B cell (primary cell): ENCODE data around the gene CCDC70. TPM values are rescaled to one million over a fixed set of nuclear protein-coding genes. Genes with fewer than 3 reads are reported as not detected.

Experiments
- ATAC-seq: fragments of 200-7000 bp; cut with Tn5 transposase; one replicate; pipeline ENCODE4 v1.10.0; 2021; ENCODE audit warnings: low read depth, mild to moderate bottlenecking, moderate number of reproducible peaks, moderate library complexity
- CTCF ChIA-PET: fragments of 350-600 bp; sonication (Branson Sonifier 250); formaldehyde crosslinking; loops from one replicate; lab custom pipeline; 2021; ENCODE audit warnings: antibody characterized with exemption, inconsistent platforms; lab: Charles Lee
- POLR2A ChIA-PET: fragments of 350-600 bp; sonication (Branson Sonifier 250); formaldehyde crosslinking; loops from one replicate; lab custom pipeline; 2021; ENCODE audit warnings: antibody characterized with exemption; lab: Charles Lee
- DNase-seq: peaks from one replicate; pipeline ENCODE4 v3.0.0; 2013
- H2AFZ ChIP-seq: 2 replicates; pipeline ENCODE4 v1.6.1; 2012; ENCODE audit warnings: mild to moderate bottlenecking, low read depth, low read length; ENCODE audit not compliant: insufficient read depth, poor library complexity, severe bottlenecking
- H3K27ac ChIP-seq, 2 donors: 1 replicate in 1 of 2; 2 replicates in 1 of 2; pipeline ENCODE4 v1.5.1; 2012 to 2013; ENCODE audit warnings: low read length in 2 of 2, mild to moderate bottlenecking in 2 of 2, moderate library complexity in 1 of 2
- H3K27me3 ChIP-seq, 4 experiments: fragments of 200-600 bp in 1 of 4; sonication (generic) in 1 of 4; replicated peaks in 1 of 4; 1 replicate in 2 of 4; 2 replicates in 2 of 4; pipeline versions ENCODE4 v1.6.1 to v1.7.0; 2013 to 2016; ENCODE audit warnings: low read length in 3 of 4, mild to moderate bottlenecking in 2 of 4, mixed read lengths in 1 of 4, moderate library complexity in 1 of 4; ENCODE audit not compliant: insufficient read depth in 4 of 4, control insufficient read depth in 3 of 4; ENCODE audit errors: control extremely low read depth in 1 of 4
- H3K36me3 ChIP-seq, 2 experiments: replicated peaks in 1 of 2; 1 replicate in 1 of 2; 2 replicates in 1 of 2; pipeline versions ENCODE4 v1.6.1 to v1.7.1; 2013; ENCODE audit warnings: low read length in 1 of 2; ENCODE audit not compliant: insufficient read depth in 2 of 2, control insufficient read depth in 1 of 2; ENCODE audit errors: control extremely low read depth in 1 of 2, extremely low read depth in 1 of 2
- H3K4me1 ChIP-seq, 2 donors: fragments of 200-600 bp in 1 of 2; sonication (generic) in 1 of 2; 1 replicate in 1 of 2; 2 replicates in 1 of 2; pipeline versions ENCODE4 v1.5.1 to v1.6.1; 2013 to 2017; ENCODE audit warnings: low read length in 2 of 2; ENCODE audit not compliant: control insufficient read depth in 2 of 2, insufficient read depth in 2 of 2
- H3K4me2 ChIP-seq: replicated peaks from 2 replicates; pipeline ENCODE3; 2012; ENCODE audit warnings: mild to moderate bottlenecking, low read depth, low read length; ENCODE audit not compliant: poor library complexity, severe bottlenecking
- H3K4me3 ChIP-seq, 5 experiments: fragments of 200-600 bp in 1 of 5; sonication (generic) in 1 of 5; 1 replicate in 3 of 5; 2 replicates in 2 of 5; pipeline versions ENCODE4 v1.5.1 to v1.7.0; 2011 to 2016; ENCODE audit warnings: low read length in 4 of 5, mild to moderate bottlenecking in 4 of 5, low read depth in 2 of 5, control low read depth in 1 of 5, moderate library complexity in 1 of 5; ENCODE audit not compliant: insufficient read depth in 1 of 5; ENCODE audit errors: control extremely low read depth in 1 of 5, extremely low read depth in 1 of 5
- H3K79me2 ChIP-seq: fragments of 200-600 bp; sonication (generic); one replicate; pipeline ENCODE4 v1.6.0; 2016; ENCODE audit warnings: low read length; ENCODE audit not compliant: control insufficient read depth, insufficient read depth
- H3K9ac ChIP-seq: fragments of 200-600 bp; sonication (generic); 2 replicates; pipeline ENCODE4 v1.6.1; 2017; ENCODE audit warnings: mild to moderate bottlenecking, low read length, moderate library complexity
- H3K9me3 ChIP-seq, 3 donors: one replicate each; pipeline versions ENCODE4 v1.6.1 to v1.7.1; 2013; ENCODE audit warnings: low read length in 2 of 3; ENCODE audit not compliant: control insufficient read depth in 2 of 3, insufficient read depth in 1 of 3; ENCODE audit errors: control extremely low read depth in 1 of 3
- H4K20me1 ChIP-seq: 2 replicates; pipeline ENCODE4 v1.6.0; 2012; ENCODE audit warnings: mild to moderate bottlenecking, low read length; ENCODE audit not compliant: insufficient read depth, control insufficient read depth, poor library complexity, severe bottlenecking
- H3K27ac Mint-ChIP-seq: one replicate; pipeline ENCODE4 v1.8.0; 2021; ENCODE audit warnings: mixed read lengths
- H3K27me3 Mint-ChIP-seq: one replicate; pipeline ENCODE4 v1.8.0; 2021; ENCODE audit warnings: mixed read lengths
- H3K4me1 Mint-ChIP-seq: one replicate; pipeline ENCODE4 v1.8.0; 2021; ENCODE audit warnings: mixed read lengths
- H3K4me3 Mint-ChIP-seq: one replicate; pipeline ENCODE4 v1.8.0; 2021; ENCODE audit warnings: mixed read lengths
- H3K9me3 Mint-ChIP-seq: one replicate; pipeline ENCODE4 v1.8.0; 2022; ENCODE audit warnings: mixed read lengths; ENCODE audit not compliant: insufficient read depth
- EZH2 ChIP-seq: IDR thresholded peaks from 2 replicates; pipeline ENCODE4 v1.6.1; 2012; ENCODE audit warnings: borderline replicate concordance, low read depth, mild to moderate bottlenecking, moderate library complexity, low read length; ENCODE audit not compliant: insufficient read depth, poor library complexity, severe bottlenecking
- WGBS: methylation state at CpG from one replicate; pipeline ENCODE4 v1.1.5; 2013; ENCODE audit warnings: missing lambda C conversion rate; ENCODE audit not compliant: insufficient coverage; 5-methylcytosine and 5-hydroxymethylcytosine counted together
- intact Hi-C: fragments of 100-400 bp; cut with micrococcal nuclease; formaldehyde crosslinking; loops from one replicate; pipeline ENCODE4 v1.10.0; 2022
- polyA plus RNA-seq: library from polyadenylated mRNA; depleted of rRNA; stranded (reverse); fragments of >200 nt; gene quantifications from 2 replicates; pipeline ENCODE4 v1.2.3, GENCODE V29; 2012
- total RNA-seq, 2 donors: library from RNA; stranded (reverse); fragments of 120-200 nt in 1 of 2; gene quantifications; 1 replicate in 1 of 2; 2 replicates in 1 of 2; pipeline versions ENCODE4 v1.2.3 to v1.2.4, GENCODE V29; 2013 to 2022
- TF ChIP-seq, protein P1 (sequence below): fragments of 200-600 bp; IDR thresholded peaks from one replicate; pipeline ENCODE4 v1.8.0; 2022; ENCODE audit warnings: antibody characterized with exemption, mild to moderate bottlenecking

The CCDC70 gene
- total and polyA plus RNA-seq, 2 donors (not counting 1 experiment from before 2014, with no cell fraction given), result not detected

DNA sequence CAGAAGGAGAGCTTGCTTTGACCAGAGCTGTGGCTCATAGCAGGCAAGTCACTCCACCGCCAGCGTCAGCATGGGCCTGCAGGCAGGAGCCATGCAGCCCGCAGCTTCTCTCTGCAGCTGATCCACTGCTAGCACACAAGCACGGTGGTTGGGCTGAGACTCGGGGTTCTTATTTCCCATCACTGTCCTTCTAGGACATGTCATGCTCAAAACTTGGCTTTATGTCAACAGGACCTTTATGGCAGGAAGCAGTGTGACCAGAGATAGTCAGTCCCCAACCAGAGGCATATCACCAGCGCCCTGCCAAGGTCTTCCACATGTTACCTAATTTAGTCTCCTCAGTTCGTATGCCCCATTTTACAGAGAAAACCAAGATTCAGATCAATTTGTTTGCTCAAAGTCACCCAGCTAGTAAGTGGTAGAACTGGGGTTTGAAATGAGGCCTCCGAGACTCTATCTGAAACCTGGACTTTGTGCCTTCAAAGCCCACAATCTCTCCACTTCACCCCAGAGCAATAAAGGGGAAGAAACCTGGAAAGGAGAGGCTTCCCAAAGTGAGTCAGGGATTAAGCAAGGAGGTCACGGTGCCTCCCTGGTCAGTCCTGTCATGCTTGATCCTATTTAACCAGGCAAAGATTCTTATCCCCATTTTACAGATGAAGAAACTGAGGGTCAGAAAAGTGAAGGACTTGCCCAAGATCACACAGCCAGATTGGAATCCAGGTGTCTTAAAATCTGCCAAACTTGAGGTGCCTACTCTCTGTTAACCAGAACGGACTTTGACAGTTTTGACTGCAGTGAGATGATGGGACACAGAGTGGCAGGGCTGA, 21.8 kb upstream of the CCDC70 start:
- intact Hi-C loops, result no loop called here
- Histone ChIP-seq H3K9me3 (no peaks in the 10 kb centered on the region), H3K79me2 (no peaks in the 10 kb centered on the region), H3K4me1 (peaks cover 0 to 2% of the 10 kb centered on the region in 2 donors), H3K27me3 (peaks cover 0 to 10% (median 0%) of the 10 kb centered on the region in 4 experiments), H4K20me1 (no peaks in the 10 kb centered on the region), H3K27ac (no peak overlapping the region), H3K4me2 (no peak overlapping the region), H2AFZ (no peak overlapping the region), H3K36me3 (no peaks in the 10 kb centered on the region), H3K4me3 (no peak overlapping the region), H3K9ac (no peak overlapping the region)
- DNase-seq (no peak), ATAC-seq (no peak)
- H3K4me1 Mint-ChIP-seq, result no peaks in the 10 kb centered on the region
- CTCF ChIA-PET, result interaction anchor here (1.4 kb wide), 1 partner anchor 24 kb away, joined by 3 read pairs; no protein-coding TSS in a partner anchor
- H3K27me3 Mint-ChIP-seq, result peaks cover 11% of the 10 kb centered on the region
- POLR2A ChIA-PET, result no interaction called here
- no peaks in the 10 kb centered on the region for H3K9me3 Mint-ChIP-seq
- H3K27ac Mint-ChIP-seq, result no peak overlapping the region
- no peak for TF ChIP-seq EZH2
- TF ChIP-seq, protein P1, sequence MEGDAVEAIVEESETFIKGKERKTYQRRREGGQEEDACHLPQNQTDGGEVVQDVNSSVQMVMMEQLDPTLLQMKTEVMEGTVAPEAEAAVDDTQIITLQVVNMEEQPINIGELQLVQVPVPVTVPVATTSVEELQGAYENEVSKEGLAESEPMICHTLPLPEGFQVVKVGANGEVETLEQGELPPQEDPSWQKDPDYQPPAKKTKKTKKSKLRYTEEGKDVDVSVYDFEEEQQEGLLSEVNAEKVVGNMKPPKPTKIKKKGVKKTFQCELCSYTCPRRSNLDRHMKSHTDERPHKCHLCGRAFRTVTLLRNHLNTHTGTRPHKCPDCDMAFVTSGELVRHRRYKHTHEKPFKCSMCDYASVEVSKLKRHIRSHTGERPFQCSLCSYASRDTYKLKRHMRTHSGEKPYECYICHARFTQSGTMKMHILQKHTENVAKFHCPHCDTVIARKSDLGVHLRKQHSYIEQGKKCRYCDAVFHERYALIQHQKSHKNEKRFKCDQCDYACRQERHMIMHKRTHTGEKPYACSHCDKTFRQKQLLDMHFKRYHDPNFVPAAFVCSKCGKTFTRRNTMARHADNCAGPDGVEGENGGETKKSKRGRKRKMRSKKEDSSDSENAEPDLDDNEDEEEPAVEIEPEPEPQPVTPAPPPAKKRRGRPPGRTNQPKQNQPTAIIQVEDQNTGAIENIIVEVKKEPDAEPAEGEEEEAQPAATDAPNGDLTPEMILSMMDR, result no peak
- H3K4me3 Mint-ChIP-seq, result no peak overlapping the region
- WGBS, result 83% methylated on average over 6 of the region's 10 CpGs

- H2AFZ ChIP-seq, result no peak overlapping the region
- DNase-seq (no peak), ATAC-seq (no peak)
- Mint-ChIP-seq H3K4me3 (no peak overlapping the region), H3K27ac (no peak overlapping the region), H3K27me3 (peaks cover 16% of the 10 kb centered on the region), H3K4me1 (peaks cover 5% of the 10 kb centered on the region), H3K9me3 (no peaks in the 10 kb centered on the region)
- intact Hi-C loops, result no loop called here
- ChIA-PET POLR2A (no interaction called here), CTCF (interaction anchor here (2.4 kb wide), 1 partner anchor 25 kb away, joined by 7 read pairs; no protein-coding TSS in a partner anchor)
- H3K4me3 ChIP-seq, result no peak overlapping the region
- peaks cover 0 to 6% of the 10 kb centered on the region in 2 donors for H3K4me1 ChIP-seq
- WGBS, result 100% methylated on average over 1 of the region's 6 CpGs
- H4K20me1 ChIP-seq, result no peaks in the 10 kb centered on the region
- H3K36me3 ChIP-seq, result no peaks in the 10 kb centered on the region
- no peaks in the 10 kb centered on the region for H3K79me2 ChIP-seq
- TF ChIP-seq EZH2, result no peak
- TF ChIP-seq, protein P1, result no peak
- H3K4me2 ChIP-seq, result no peak overlapping the region
- H3K9me3 ChIP-seq, result no peaks in the 10 kb centered on the region
- no peak overlapping the region for H3K9ac ChIP-seq
- H3K27me3 ChIP-seq, result peaks cover 0 to 11% (median 0%) of the 10 kb centered on the region in 4 experiments
- no peak overlapping the region for H3K27ac ChIP-seq
Observed at GRCh38 chr13:51840917-51841316, 20.9 kb upstream of the CCDC70 start.
